HFF-Myc (cell line): ENCODE measurements around the gene ACVR1.

Experiments
- DNase-seq: peaks from one replicate; pipeline ENCODE4 v3.0.0-alpha.2; 2011; ENCODE audit warnings: low read depth; ENCODE audit errors: extremely low read depth
- H3K4me3 ChIP-seq: replicated peaks from 2 replicates; pipeline ENCODE4 v1.5.1; 2011; ENCODE audit warnings: low read depth, mild to moderate bottlenecking, control low read depth, low read length
- TF ChIP-seq, protein P1 (sequence below): IDR thresholded peaks from 2 replicates; pipeline ENCODE4 v1.5.1; 2012; ENCODE audit warnings: mild to moderate bottlenecking, low read depth, low read length, control low read depth; ENCODE audit errors: missing control alignments

Gene ACVR1

GRCh38 chr2:157699806-157700205 lies 176.3 kb downstream of the ACVR1 start:
- TF ChIP-seq, protein P1, sequence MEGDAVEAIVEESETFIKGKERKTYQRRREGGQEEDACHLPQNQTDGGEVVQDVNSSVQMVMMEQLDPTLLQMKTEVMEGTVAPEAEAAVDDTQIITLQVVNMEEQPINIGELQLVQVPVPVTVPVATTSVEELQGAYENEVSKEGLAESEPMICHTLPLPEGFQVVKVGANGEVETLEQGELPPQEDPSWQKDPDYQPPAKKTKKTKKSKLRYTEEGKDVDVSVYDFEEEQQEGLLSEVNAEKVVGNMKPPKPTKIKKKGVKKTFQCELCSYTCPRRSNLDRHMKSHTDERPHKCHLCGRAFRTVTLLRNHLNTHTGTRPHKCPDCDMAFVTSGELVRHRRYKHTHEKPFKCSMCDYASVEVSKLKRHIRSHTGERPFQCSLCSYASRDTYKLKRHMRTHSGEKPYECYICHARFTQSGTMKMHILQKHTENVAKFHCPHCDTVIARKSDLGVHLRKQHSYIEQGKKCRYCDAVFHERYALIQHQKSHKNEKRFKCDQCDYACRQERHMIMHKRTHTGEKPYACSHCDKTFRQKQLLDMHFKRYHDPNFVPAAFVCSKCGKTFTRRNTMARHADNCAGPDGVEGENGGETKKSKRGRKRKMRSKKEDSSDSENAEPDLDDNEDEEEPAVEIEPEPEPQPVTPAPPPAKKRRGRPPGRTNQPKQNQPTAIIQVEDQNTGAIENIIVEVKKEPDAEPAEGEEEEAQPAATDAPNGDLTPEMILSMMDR: no peak
- no peak for DNase-seq
- no peak overlapping the region for H3K4me3 ChIP-seq

- H3K4me3 ChIP-seq: no peak overlapping the region
- TF ChIP-seq, protein P1: no peak
- no peak for DNase-seq
Measured at GRCh38 chr2:157699009-157699408, 177.1 kb downstream of the ACVR1 start.

DNA sequence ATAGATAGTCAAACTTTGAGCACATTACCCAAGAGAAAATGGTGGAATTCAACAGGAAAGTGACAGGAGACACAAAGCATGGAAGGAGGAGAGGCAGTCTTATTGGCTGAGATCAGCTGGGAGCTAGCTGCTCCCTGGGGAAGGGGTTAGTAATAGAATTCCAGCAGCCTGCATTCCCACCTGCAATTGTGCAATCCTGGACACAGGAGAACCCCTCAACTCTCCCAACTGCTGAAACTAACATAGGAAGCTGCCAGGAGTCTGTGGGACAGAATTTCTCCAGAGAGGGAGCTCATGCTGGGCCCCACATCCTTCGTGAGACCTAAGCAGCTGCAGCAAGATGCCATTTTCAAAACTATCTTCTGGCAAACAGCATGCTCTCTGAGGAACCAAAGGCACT lies 177.7 kb downstream of the ACVR1 start:
- no peak overlapping the region for H3K4me3 ChIP-seq
- TF ChIP-seq, protein P1: no peak
- no peak for DNase-seq

DNA sequence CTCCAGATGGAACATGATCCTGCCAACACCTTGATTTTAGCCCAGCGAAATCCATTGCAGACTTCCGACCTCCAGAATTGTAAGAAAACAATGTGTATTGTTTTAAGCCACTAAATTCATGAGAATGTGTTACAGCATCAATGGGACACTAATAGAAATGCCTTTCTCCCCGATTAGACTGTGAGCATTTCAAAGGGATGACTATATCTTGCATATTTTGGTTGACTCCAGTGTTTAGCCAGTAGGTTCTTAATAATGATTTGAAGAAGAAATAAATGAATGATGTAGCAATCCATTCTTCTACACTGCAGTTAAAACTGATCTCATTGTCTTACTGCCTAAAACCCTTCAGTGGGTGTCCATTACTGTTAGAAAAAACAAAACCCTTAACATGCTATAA lies 180.1 kb downstream of the ACVR1 start:
- H3K4me3 ChIP-seq: no peak overlapping the region
- TF ChIP-seq, protein P1: no peak
- no peak for DNase-seq

DNA sequence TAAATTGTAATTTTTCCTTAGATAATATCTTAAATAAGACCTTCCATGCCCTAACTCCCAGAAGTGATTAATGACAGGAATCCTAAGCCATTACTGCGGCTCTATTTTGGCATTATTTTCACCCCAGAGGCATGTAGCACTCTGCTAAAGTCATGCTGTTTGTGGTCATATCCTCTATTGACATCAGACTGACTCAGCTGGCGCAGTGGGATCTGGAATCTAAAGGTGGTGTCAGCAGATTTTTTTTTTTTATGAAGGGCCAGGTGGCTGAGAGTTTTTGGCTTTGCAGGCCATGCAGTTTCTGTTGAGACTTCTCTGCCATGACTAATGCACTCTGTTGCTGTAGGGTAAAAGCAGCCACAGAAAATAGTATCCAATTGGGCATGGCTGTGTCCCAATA lies 183.4 kb downstream of the ACVR1 start:
- TF ChIP-seq, protein P1: no peak
- H3K4me3 ChIP-seq: no peak overlapping the region
- peak; percentile 46 for DNase-seq

DNA sequence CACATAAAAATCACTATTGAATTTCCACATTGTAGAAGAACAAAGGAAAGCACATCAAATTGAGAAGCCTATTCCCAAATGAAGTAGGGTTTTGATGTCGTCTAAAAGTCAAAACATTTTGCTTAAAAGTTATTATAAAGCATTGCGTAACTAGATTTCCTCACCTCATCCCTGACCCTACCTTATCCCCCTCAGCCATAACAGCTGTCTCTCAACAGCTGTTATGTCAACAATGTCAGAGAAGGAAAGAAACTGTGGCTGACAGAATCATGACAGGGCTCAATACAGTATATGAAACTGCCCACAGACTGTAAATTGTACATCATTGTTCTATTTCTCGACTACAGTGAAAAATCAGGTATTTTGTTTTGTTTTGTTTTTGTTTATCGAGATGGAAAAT lies 184.4 kb downstream of the ACVR1 start:
- H3K4me3 ChIP-seq: no peak overlapping the region
- TF ChIP-seq, protein P1: no peak
- DNase-seq: no peak

- DNase-seq: no peak
- TF ChIP-seq, protein P1: no peak
- no peak overlapping the region for H3K4me3 ChIP-seq
Measured at GRCh38 chr2:157691131-157691530, 185.0 kb downstream of the ACVR1 start.
